Stimulated activated CD8-positive, alpha-beta memory T cell treated with anti-CD3 and anti-CD28 coated beads, Interleukin-7, amount 100 ng/mL, for 24 hours (primary cell): ENCODE data around the gene GLS2.
"Not testable (repeated sequence)": the region's sequence is repeated elsewhere in the genome, so short reads cannot be mapped to it uniquely, and the experiment has no call there.

Experiments
- DNase-seq: peaks from one replicate; pipeline ENCODE4 v3.0.0-alpha.2; 2020; ENCODE audit warnings: low read depth

Gene GLS2

DNA sequence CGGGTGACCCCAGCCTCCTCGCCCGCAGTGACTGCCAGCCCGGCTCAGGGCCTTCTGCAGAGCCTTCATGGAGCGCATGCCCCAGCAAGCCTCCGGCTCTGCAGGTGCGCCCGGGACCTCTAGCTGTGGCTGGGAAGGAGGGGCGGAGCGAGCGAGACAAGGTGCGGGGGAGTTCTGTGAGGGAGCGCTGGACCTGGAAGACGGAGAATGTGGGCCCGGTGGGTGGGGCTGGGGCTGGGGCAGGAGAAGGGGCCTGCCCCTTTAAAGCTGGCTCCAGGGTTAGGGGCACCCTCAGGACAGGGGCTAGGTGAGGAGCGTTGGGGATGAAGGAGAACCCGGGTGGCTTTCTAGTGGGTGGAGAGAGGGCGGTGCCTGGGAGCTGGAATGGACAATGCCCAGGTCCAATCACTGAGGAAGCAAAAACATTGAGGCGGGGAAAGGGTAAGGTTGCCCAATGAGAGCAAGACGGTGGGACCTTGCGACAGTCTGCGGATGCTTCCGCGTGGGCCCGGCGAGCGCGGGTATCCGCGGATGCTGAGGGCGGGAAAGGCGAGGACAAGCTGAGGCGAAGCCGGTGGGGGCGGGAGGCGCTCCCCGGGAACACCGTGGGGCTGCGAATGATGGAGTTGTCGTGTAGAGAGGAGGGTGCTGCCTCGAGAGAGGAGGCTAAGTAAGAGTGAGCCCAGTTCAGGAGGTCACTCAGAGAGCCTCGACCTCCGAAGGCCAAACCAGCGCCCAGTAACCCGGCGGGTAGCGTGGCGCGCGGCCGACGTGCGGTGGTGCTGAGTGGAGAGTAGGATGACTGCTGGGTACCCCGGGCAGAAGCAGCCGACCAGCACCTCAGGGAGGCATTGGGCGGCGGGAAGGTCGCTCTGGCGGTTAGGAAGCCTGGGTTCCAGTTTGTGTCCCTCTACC lies at the start of gene GLS2:
GLS2 (minus strand) TSS at position 121 of the 915 bp plus-strand sequence; CDS start at position 78, 43 bp downstream.
- peak; percentile 33 for DNase-seq

DNA sequence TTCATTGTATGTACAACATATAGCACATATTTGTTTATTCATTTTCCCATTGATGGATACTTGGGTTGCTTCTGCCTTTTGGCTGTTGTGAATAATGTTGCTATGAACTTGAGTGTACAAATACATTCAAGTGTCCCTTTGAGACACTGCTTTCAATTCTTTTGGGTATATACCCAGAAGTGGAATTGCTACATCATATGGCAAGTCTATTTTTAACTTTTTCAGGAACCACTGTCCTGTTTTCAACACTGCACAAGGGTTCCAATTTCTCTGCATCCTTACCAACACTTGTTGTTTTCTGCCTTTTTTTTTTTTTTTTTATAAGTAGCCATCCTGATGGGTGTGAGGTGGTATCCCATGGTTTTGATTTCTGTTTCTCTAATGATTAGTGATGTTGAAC lies 49.6 kb upstream of the GLS2 start:
- DNase-seq = no peak

DNA sequence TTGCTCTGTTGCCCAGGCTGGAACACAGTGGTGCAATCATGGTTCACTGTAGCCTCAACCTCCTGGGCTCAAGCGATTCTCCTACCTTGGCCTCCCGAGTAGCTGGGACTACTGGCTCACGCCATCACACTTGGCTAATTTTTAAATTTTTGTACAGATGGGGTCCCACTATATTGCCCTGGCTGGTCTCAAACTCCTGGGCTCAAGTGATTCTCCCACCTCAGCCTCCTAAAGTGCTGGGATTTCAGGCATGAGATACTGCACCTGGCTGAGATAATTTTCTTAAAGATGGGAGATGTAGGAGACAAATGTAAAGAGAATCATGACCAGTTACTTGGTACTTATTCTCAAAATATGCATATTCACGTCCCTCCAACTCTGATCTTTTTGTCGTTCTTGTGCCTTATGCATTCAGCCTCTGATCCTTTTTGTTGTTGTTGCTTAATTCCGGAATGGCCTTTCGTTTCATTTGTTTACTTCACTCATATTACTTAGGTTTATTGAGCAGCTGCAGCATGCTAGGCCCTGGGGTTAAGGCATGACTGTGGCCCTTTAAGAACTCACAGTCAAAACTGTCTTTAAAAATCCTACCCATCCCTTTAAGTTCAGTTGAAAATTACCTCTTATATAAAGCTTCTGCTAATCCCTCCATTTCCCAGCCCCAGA lies 42.6 kb upstream of the GLS2 start:
- no peak for DNase-seq

DNA sequence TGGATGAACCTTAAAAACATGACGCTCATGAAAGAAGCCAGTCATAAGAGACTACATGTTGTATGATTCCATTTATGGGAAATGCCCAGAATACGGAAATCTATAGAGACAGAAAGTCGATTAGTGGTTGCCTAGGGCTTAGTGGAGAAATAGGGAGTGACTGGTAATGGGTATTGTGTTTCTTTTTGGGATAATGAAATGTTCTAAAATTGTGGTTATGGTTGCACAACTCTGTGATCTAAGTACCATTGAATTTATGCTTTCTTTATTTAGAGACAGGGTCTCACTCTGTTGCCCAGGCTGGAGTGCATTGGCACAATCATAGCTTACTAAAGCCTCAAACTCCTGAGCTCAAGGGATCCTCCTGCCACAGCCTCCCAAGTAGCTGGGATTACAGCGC lies 41.7 kb upstream of the GLS2 start:
- DNase-seq = no peak

DNA sequence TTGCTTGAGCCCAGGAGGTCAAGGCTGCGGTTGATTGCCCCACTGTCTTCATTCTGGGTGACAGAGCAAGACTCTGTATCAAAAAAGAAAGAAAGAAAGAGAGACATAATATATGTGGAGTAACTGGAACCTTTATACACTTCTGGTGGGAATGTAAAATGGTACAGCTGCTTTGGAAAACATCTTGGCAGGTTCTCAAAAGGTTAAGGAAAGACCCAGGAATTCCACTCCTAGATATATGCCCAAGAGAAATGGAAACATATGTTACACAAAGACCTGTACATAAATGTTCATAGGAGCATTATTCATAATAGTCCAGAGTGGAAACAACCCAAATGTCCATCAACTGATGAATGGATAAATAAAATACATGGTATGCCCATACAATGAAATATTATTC lies 40.9 kb upstream of the GLS2 start:
- DNase-seq = no peak

DNA sequence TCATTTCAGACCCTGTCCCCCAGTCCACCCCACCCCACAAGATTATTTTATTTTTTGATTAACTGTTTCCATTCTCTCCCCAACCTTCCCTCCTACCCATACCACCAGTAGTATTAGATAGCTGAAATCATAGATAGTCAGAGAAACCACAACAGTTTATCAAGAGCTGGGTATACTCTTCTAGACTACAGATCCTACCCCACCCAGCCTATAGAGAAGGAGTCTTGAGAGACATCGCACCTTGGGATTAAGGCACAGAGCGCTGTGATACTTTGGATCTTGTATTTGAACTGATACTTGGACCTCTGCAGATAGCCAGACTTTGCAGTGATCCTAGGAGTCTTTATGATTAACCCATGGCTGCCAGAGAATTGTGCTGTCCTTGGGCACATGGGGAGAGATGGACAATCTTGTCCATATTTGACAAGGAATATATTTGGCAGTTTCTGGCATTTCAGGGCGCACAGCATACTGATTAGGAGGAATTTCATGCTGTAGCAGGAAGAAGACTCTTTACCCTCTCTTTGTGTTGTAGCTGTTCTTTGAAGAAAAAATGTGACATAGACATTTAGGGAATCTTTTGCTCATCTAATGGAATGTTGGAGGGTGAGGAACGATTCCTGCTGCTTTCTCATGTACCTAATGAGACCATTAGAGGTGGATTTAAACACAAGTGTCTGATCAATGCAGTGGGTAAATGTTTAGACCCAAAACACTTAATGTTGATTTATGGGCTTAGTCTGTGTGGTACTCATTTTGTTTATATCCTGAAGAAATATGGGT lies 34.6 kb upstream of the GLS2 start:
- no peak for DNase-seq

DNA sequence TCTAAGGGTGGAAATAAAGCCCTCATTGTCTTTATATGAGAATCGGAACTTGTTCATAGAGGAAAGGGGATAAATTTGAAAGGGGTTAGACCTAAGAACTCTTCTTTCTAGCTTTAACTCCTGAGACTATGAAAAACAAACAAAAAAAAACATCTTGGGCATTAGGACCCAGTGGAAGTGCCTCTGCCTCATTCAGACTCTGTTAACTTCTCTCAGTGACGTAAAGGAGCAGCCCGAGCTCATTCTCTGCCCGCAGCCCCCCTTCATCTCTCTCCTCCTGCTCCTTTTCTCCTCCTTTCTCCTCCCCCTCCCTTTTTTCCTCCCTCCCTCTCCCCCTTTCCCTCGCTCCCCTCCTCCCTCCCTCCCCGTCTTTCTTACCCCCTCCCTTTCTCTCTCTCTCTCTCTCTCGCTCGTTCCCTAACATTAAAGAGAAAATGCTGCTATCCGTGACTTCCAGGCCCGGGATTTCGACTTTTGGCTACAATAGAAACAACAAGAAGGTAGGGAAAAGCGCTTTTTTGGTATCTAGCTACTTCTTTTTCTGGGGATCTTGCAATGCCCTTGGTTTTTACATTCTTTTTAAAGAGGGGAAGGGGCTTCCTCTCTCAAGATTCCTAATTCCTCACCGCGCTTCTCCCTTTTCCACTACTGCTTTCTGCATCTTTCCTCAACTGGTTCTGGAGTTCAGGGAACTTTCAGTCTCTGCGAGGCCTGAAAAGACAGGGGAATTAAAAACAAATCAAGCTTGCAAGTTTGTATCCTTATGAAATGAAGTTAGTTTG lies 33.8 kb upstream of the GLS2 start, which contains the start of gene RBMS2:
RBMS2 (plus strand) TSS at position 231 of the 782 bp plus-strand sequence; CDS start at position 435, 204 bp downstream.
- no peak for DNase-seq

DNA sequence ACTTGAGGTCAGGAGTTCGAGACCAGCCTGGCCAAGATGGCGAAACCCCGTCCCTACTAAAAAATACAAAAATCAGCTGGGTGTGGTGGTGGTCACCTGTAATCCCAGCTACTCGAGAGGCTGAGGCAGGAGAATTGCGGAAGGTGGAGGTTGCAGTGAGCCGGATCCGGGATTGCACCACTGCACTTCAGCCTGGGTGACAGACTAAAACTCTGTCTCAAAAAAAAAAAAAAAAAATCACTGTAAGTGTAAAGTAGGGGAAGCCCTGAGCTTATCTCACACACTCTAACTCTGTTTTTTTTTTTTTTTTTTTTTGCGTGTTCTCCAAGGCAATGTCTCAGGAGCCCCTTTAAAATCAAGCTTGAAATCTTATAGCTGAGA lies 33.2 kb upstream of the GLS2 start:
- DNase-seq = no peak

DNA sequence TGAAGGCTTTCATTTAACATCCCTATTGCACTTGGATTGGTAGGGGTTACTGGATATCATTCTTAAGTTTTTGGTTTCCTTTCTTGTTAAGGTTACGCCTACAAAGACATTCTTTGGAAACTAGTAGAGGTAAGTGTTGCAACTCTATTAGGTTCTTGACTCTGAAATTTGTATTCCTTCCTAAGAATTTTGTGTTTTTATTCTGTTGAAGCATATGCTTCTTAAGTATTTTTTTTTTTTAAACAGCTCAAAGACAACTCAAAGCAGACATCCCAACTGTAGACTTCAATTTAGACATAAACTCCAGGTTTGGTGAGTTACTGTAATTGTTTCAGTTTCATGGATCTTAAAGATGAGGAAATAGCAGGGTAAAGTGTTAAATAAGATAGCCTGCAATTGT lies 32.5 kb upstream of the GLS2 start:
- no peak for DNase-seq

DNA sequence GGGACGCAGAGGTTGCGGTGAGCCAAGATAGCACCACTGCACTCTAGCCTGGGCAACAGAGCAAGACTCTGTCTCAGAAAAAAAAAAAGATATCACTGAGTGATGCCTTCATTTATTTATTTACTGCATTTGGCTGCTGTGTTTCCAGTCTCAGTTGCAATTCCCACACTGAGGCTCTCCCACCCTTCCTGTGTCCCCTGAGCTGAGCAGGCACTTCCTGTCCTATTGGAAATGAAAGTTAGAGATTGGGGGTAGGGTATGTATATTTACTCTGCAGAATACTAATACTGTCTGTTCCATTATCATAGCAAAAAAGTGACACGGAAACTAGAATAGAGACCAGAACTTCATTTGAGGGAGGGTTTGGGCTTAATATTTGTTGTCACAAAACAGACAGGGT lies 32.1 kb upstream of the GLS2 start:
- no peak for DNase-seq

DNA sequence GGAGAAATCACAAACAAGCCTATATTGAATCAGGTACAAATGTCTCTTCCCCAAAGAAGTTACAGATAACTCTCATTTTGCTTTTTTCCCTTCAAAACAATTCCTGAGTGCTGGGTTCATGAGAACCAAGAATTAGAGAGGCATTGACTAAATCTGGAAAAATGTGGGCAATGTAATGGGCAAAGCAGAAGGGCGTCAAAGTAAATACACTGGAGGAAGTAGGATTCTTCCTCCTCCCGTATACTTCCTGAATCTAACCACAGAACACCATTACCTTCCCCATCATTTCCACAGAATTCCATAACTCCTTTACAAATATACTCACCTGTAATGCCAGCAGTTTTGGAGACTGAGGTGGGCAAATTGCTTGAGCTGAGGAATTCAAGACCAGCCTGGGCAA lies 30.6 kb upstream of the GLS2 start:
- DNase-seq = no peak

DNA sequence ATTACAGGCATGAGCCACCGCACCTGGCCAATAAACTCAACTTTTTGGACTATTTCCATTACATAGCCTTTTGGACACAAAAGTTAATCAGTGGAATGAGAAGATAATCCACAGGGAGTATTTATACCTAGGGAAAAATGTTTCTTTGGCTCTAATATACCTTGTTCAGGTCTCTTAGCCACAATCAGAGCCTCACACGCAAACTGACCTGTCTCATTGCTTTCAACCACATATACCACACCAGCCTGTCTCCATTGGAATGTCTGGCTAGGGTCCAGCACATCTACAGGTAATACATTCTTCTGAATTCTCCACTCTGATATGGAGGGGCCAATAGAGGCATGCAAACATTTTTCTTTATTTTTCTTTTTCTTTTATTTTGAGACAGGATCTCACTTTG lies 29.9 kb upstream of the GLS2 start:
- DNase-seq = no peak

DNA sequence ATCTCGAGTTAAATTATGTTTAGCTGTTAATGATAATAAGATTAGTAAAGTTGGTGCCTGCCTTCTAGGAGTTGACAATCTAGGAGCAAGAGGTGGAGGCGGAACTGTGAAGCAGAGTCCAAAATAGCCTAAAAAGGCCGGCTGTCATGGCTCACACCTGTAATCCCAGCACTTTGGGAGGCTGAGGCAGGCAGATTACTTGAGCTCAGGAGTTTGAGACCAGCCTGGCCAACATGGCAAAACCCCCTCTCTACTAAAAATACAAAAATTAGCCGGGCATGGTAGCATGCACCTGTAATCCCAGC lies 26.0 kb upstream of the GLS2 start:
- DNase-seq = not testable (repeated sequence)

DNA sequence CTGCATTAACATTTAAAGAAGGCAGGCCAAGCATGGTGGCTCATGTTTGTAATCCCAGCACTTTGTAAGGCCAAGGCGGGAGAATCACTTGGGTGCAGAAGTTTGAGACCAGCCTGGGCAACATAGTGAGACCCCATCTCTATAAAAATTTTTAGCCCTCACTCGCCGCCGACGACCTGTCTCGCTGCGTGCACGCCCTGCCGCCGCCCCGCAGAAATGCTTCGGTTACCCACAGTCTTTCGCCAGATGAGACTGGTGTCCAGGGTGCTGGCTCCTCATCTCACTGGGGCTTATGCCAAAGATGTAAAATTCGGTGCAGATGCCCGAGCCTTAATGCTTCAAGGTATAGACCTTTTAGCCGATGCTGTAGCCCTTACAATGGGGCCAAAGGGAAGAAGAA lies 22.8 kb upstream of the GLS2 start:
- no peak for DNase-seq

DNA sequence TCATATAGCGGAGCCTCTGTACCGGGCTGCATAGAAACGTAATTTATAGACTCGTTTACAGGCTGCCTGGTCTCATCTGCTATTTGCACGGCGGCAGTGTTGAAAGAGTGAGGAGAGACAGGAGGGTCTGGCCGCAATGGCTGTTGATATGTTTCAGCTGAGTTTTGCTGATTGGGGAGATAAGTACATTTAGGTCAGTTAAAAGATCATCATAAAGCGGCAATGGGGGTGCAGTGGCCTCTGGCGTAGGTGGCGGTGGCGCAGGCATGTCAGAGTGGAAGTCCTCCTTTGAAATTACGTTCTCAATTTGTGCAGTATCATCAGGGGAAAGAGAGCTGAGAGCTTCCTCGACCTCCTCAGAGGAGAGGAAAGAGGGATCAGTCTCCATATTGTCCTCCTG lies 11.9 kb upstream of the GLS2 start:
- DNase-seq = not testable (repeated sequence)

DNA sequence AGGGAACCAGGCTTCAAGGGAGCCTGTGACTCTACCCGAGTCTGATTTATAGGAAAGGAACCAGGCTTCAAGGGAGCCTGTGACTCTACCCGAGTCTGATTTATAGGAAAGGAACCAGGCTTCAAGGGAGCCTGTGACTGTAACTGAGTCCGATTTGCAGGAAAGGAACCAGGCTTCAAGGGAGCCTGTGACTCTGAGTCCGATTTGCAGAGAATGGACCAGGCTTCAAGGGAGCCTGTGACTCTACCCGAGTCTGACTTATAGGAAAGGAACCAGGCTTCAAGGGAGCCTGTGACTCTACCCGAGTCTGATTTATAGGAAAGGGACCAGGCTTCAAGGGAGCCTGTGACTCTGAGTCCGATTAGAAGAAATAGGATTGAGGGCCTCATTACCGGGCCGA lies 11.5 kb upstream of the GLS2 start:
- not testable (repeated sequence) for DNase-seq

DNA sequence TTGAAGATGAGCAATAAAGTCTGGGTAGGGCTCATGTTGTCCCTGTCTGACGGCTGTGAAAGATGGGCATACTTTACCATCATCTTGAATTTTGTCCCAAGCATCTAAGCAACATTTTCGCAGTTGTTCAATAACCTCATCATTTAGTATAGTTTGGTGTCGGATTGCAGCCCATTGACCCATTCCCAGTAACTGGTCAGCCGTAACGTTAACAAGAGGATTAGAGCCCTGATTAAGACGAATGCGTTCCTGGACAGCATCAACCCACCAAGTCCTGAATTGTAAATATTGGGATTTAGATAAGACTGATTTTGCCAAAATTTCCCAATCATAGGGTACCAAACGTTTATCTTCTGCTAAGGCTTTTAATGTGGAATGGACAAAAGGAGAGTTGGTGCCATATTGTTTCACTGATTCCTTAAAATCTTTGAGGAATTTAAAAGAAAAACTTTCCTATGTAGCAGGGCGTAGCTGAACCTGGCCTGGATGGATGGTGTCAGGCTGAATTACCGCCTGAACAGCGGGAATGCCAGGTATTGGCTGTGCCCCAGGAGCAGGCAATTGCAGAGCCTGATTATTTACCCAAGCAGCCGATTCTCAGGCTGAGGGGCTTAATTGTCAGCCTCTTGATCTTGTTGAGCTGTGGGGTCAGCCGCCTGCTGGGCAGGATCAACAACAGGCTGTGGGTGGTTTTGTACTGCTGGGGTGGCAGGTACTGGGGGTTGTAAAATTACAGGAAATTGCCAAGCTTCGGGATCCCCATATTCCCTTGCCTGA lies 10.4 kb upstream of the GLS2 start:
- not testable (repeated sequence) for DNase-seq

DNA sequence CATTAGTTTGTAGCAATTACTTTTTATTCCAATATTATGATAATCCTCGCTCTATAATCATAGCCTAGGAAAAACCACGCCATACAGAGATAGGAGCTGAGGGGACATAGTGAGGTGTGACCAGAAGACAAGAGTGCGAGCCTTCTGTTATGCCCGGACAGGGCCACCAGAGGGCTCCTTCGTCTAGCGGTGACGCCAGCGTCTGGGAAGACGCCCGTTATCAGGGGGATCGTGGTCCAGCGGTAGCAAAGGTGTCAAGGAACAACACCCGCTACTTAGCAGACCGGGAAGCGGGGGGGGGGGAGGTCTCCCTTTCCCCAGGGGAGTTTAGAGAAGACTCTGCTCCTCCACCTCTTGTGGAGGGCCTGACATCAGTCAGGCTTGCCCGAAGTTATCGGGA lies 8.7 kb upstream of the GLS2 start:
- not testable (repeated sequence) for DNase-seq

DNA sequence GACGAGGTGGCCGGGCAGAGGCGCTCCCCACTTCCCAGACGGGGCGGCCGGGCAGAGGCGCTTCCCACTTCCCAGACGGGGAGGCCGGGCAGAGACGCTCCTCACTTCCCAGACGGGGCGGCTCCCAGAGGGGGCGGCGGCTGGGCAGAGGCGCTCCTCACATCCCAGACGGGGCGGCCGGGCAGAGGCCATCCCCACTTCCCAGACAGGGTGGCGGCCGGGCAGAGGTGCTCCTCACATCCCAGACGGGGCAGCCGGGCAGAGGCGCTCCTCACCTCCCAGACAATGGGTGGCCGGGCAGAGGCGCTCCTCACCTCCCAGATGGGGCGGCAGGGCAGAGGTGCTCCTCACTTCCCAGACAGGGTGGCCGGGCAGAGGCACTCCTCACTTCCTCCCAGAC lies 6.5 kb upstream of the GLS2 start:
- not testable (repeated sequence) for DNase-seq

DNA sequence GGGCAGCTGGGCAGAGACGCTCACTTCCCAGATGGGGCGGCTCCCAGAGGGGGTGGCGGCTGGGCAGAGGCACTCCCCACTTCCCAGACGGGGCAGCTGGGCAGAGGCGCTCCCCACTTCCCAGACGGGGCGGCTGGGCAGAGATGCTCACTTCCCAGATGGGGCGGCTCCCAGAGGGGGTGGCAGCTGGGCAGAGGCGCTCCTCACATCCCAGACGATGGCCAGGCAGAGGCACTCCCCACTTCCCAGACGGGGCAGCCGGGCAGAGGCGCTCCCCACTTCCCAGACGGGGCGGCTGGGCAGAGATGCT lies 6.1 kb upstream of the GLS2 start:
- not testable (repeated sequence) for DNase-seq

DNA sequence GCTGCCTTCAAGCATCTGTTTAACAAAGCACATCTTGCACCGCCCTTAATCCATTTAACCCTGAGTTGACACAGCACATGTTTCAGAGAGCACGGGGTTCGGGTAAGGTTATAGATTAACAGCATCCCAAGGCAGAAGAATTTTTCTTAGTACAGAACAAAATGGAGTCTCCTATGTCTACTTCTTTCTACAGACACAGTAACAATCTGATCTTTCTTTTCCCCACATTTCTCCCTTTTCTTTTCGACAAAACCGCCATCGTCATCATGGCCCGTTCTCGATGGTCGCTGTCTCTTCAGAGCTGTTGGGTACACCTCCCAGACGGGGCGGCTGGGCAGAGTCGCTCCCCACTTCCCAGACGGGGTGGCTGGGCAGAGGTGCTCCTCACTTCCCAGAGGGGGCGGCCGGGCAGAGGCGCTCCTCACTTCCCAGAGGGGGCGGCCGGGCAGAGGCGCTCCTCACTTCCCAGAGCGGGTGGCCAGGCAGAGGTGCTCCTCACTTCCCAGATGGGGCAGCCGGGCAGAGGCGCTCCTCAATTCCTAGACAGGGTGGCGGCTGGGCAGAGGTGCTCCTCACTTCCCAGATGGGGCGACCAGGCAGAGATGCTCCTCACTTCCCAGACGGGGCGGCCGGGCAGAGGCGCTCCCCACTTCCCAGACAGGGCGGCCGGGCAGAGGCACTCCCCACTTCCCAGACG lies 5.6 kb upstream of the GLS2 start:
- DNase-seq = not testable (repeated sequence)
